ENCODE measurements around the gene SETBP1.

DNA sequence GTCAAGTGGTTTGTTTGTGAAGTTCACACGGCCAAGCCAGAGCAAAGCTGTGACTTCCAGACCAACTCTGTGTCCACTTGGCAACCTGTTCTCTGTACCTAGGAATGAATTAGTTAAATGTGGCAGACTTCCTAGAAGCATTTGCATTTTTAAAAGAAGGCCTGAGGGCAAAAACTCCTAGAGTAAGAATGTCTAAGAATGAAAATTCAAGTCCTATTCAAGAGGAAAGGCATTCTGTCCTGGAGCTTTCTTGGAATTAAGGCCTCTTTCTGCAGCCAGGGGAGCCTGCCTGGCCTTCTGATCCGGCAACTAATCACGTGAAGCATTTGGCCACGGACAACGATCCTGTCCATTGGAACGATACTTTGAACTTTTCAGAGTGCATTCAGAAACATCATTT lies 155.0 kb downstream of the SETBP1 start:
- TF ChIP-seq, protein P1, sequence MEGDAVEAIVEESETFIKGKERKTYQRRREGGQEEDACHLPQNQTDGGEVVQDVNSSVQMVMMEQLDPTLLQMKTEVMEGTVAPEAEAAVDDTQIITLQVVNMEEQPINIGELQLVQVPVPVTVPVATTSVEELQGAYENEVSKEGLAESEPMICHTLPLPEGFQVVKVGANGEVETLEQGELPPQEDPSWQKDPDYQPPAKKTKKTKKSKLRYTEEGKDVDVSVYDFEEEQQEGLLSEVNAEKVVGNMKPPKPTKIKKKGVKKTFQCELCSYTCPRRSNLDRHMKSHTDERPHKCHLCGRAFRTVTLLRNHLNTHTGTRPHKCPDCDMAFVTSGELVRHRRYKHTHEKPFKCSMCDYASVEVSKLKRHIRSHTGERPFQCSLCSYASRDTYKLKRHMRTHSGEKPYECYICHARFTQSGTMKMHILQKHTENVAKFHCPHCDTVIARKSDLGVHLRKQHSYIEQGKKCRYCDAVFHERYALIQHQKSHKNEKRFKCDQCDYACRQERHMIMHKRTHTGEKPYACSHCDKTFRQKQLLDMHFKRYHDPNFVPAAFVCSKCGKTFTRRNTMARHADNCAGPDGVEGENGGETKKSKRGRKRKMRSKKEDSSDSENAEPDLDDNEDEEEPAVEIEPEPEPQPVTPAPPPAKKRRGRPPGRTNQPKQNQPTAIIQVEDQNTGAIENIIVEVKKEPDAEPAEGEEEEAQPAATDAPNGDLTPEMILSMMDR (conservative IDR thresholded peaks at IDR 0.05; ENCODE audit: low read depth, low read length), result no peak
- TF ChIP-seq CEBPB (IDR thresholded peaks at IDR 0.05; ENCODE audit: low read depth, low read length) (no peak), FOS (IDR thresholded peaks at IDR 0.05; ENCODE audit: low read depth, low read length) (no peak), SMC3 (IDR thresholded peaks at IDR 0.05; ENCODE audit: low read depth, low read length) (no peak)

Data from IMR-90 (cell line).